Fibroblast of lung (primary cell): ENCODE data around the gene CEBPE. TPM values are rescaled to one million over a fixed set of nuclear protein-coding genes. Genes with fewer than 3 reads are reported as not detected.

Source experiments
- DNase-seq, 2 donors: peaks; one replicate each; pipeline versions ENCODE4 v3.0.0 to v3.0.0-alpha.2; 2010; ENCODE audit warnings: low read depth in 2 of 2
- H2AFZ ChIP-seq: 2 replicates; pipeline ENCODE4 v1.5.1; 2012; ENCODE audit warnings: low read length, control low read depth, inconsistent platforms
- H3K27ac ChIP-seq: 2 replicates; pipeline ENCODE4 v1.5.1; 2011; ENCODE audit warnings: low read length, control low read depth; ENCODE audit not compliant: insufficient read depth
- H3K27me3 ChIP-seq: 2 replicates; pipeline ENCODE4 v1.5.1; 2011; ENCODE audit warnings: mild to moderate bottlenecking, low read length; ENCODE audit not compliant: control insufficient read depth, insufficient read depth
- H3K36me3 ChIP-seq: 2 replicates; pipeline ENCODE4 v1.5.1; 2011; ENCODE audit warnings: low read length; ENCODE audit not compliant: control insufficient read depth, insufficient read depth
- H3K4me1 ChIP-seq: 2 replicates; pipeline ENCODE4 v1.5.1; 2011; ENCODE audit warnings: low read length; ENCODE audit not compliant: control insufficient read depth, insufficient read depth; ENCODE audit errors: extremely low read depth
- H3K4me2 ChIP-seq: 2 replicates; pipeline ENCODE4 v1.5.1; 2011; ENCODE audit warnings: low read length, control low read depth; ENCODE audit not compliant: insufficient read depth; ENCODE audit errors: extremely low read depth
- H3K4me3 ChIP-seq, 4 experiments: fragments of 200-600 bp in 1 of 4; sonication (generic) in 1 of 4; replicated peaks in 1 of 4; 2 replicates each; pipeline ENCODE4 v1.5.1; 2011 to 2016; ENCODE audit warnings: low read length in 4 of 4, low read depth in 3 of 4, mild to moderate bottlenecking in 3 of 4, control low read depth in 2 of 4, inconsistent platforms in 1 of 4, mixed read lengths in 1 of 4; ENCODE audit not compliant: insufficient read depth in 1 of 4; ENCODE audit errors: control extremely low read depth in 1 of 4
- H3K79me2 ChIP-seq: 2 replicates; pipeline ENCODE4 v1.5.1; 2012; ENCODE audit warnings: mild to moderate bottlenecking, low read length, inconsistent platforms; ENCODE audit not compliant: control insufficient read depth, insufficient read depth
- H3K9ac ChIP-seq: 2 replicates; pipeline ENCODE4 v1.5.1; 2011; ENCODE audit warnings: mild to moderate bottlenecking, low read length, control low read depth; ENCODE audit not compliant: insufficient read depth
- H3K9me3 ChIP-seq: 2 replicates; pipeline ENCODE4 v1.5.1; 2012; ENCODE audit warnings: low read depth, low read length; ENCODE audit not compliant: control insufficient read depth, insufficient read depth
- H4K20me1 ChIP-seq: 2 replicates; pipeline ENCODE4 v1.5.1; 2011; ENCODE audit warnings: low read length; ENCODE audit not compliant: control insufficient read depth, insufficient read depth; ENCODE audit errors: extremely low read depth
- EZH2 ChIP-seq: IDR thresholded peaks from 2 replicates; pipeline ENCODE4 v1.5.1; 2012; ENCODE audit warnings: low read length, control low read depth, mild to moderate bottlenecking; ENCODE audit errors: missing control alignments
- polyA plus RNA-seq, 2 donors: library from polyadenylated mRNA; depleted of rRNA in 1 of 2; stranded (reverse) in 1 of 2; unstranded in 1 of 2; fragments of >200 nt; gene quantifications; 2 replicates each; pipeline ENCODE4 v1.2.1, GENCODE V29; 2011 to 2012; ENCODE audit warnings: missing spikeins in 1 of 2
- total RNA-seq: library from RNA; depleted of rRNA; stranded (reverse); fragments of >200 nt; gene quantifications from 2 replicates; pipeline ENCODE4 v1.2.1, GENCODE V29; 2014
- TF ChIP-seq, protein P1 (sequence below), 2 donors: IDR thresholded peaks in 1 of 2; conservative IDR thresholded peaks in 1 of 2; 1 replicate in 1 of 2; 2 replicates in 1 of 2; pipeline ENCODE4 v1.5.1; 2011 to 2012; ENCODE audit warnings: low read length in 2 of 2, control low read depth in 1 of 2, inconsistent platforms in 1 of 2, low read depth in 1 of 2, mild to moderate bottlenecking in 1 of 2

CEBPE gene
- total and polyA plus RNA-seq, 2 donors (not counting 1 experiment from before 2014, with no cell fraction given): not detected

DNA sequence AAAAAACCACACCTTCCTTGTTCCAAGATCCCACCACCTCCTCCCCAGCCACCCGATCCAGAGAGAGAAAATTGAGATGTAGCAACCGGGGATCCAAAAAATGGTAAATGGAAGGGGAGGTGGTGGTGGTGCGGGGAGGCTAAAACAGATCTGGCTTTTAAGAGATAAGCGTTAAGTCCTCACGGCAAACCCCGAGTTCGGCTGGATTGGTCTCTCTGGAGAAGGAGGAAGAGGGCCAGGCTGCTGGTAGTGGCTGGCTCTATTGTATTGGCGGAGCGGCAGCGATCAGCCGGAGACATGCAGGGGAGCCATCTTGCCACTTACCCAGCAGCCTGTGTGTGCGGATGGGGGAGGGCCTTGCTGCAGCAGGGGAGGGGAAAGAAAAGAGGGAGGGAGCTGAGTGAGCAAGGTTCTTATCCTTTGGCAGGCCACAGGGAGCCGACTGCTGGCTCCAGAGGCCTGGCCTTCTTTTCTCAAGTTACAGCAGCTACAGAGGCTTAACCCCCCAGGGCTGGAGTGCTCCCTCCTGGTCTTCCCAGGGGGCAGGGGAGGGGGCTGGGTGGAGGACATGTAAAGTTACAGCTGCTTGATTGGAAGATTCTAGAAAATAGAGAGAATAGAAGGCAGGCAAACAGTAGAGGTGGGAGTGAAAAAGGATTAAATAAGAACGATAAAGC, 47.7 kb downstream of the CEBPE start:
- Histone ChIP-seq H3K4me2 (peak overlapping the region; percentile 94), H3K4me1 (peaks cover 20% of the 10 kb centered on the region), H3K9ac (peak overlapping the region; percentile 76), H3K27ac (peak overlapping the region; percentile 83), H3K27me3 (no peaks in the 10 kb centered on the region), H4K20me1 (no peaks in the 10 kb centered on the region), H3K36me3 (peaks cover 24% of the 10 kb centered on the region), H3K9me3 (no peaks in the 10 kb centered on the region), H3K4me3 (peak overlapping the region; percentile 68 to 98 (median 88)), H3K79me2 (peaks cover 49% of the 10 kb centered on the region), H2AFZ (no peak overlapping the region)
- peak; percentile 95 to 96 for DNase-seq
- no peak for TF ChIP-seq EZH2
- TF ChIP-seq, protein P1, sequence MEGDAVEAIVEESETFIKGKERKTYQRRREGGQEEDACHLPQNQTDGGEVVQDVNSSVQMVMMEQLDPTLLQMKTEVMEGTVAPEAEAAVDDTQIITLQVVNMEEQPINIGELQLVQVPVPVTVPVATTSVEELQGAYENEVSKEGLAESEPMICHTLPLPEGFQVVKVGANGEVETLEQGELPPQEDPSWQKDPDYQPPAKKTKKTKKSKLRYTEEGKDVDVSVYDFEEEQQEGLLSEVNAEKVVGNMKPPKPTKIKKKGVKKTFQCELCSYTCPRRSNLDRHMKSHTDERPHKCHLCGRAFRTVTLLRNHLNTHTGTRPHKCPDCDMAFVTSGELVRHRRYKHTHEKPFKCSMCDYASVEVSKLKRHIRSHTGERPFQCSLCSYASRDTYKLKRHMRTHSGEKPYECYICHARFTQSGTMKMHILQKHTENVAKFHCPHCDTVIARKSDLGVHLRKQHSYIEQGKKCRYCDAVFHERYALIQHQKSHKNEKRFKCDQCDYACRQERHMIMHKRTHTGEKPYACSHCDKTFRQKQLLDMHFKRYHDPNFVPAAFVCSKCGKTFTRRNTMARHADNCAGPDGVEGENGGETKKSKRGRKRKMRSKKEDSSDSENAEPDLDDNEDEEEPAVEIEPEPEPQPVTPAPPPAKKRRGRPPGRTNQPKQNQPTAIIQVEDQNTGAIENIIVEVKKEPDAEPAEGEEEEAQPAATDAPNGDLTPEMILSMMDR (conservative IDR thresholded peaks at IDR 0.05 in 1 of 2, IDR thresholded peaks at IDR 0.05 in 1 of 2; ENCODE audit: low read depth in 1 of 2, low read length in 2 of 2): no peak

DNA sequence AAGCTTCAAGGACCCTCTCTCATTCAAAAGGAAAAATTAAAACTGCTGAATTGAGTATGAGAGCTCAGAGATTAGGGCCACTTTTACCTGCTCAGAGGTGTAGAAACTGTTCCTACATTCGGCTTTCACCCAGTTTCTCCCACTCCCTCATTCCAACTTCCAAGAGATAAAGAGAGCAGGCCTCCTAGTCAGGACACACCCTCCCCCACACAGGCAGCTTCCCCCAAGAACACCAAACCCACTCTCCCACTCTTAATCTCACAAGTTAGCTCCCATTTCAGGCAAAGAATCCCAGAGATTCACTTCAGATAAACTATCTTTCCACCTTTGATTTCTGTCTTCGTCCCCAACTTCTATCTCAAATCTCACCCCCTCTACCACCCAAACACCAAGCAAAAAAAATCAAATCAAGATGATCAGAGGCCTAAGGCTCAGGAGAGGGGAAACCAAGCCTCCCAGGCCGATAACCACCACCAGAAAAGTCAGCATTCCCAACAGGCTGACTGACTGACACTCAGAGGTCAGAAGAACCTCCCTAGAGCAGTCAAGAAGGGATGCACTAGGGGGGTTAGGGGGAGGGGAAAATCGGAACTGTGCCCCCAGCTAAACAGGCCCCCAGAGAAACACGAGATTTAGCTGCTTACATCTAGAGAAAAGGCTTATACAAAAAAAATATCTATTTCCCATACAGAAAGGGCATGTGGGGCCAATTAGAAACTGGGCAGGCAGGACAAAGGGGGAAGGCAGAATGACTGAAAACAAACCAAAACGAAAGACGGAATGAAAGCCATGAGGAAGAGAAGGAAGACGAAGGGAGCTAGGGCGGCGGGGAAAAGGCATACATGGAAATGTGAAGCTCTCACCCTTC, 48.6 kb downstream of the CEBPE start:
- Histone ChIP-seq H4K20me1 (no peaks in the 10 kb centered on the region), H3K27ac (peak overlapping the region; percentile 83), H3K4me2 (peak overlapping the region; percentile 94), H3K9ac (peak overlapping the region; percentile 76), H3K9me3 (no peaks in the 10 kb centered on the region), H3K36me3 (peaks cover 24% of the 10 kb centered on the region), H3K4me3 (peak overlapping the region; percentile 68 to 98 (median 88)), H3K27me3 (no peaks in the 10 kb centered on the region), H2AFZ (no peak overlapping the region), H3K4me1 (peaks cover 20% of the 10 kb centered on the region), H3K79me2 (peaks cover 54% of the 10 kb centered on the region)
- no peak for TF ChIP-seq EZH2
- TF ChIP-seq, protein P1 (conservative IDR thresholded peaks at IDR 0.05 in 1 of 2, IDR thresholded peaks at IDR 0.05 in 1 of 2; ENCODE audit: low read depth in 1 of 2, low read length in 2 of 2): no peak
- no peak for DNase-seq

DNA sequence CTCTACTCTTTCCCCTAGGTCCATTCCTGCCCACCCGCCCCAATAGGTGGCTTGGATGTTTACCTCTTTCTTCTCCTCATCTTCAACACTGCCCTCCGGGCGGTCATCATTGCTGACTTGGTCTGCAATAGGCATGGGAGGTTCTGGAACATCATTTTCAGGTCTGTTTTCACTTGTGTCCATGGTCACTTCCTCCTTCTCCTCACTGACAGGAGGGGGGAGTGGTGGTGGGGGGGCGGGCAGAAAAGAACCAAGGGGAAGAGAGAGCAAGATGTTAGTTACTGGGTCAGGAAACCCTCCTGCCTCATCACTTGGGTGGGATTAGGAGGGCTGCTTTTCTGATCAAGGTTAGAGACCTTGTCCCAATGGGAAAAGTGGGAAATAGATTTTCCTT, 49.6 kb downstream of the CEBPE start:
- no peaks in the 10 kb centered on the region for H3K9me3 ChIP-seq
- H3K79me2 ChIP-seq: peaks cover 54% of the 10 kb centered on the region
- no peak for TF ChIP-seq EZH2
- TF ChIP-seq, protein P1 (conservative IDR thresholded peaks at IDR 0.05 in 1 of 2, IDR thresholded peaks at IDR 0.05 in 1 of 2; ENCODE audit: low read depth in 1 of 2, low read length in 2 of 2): no peak
- no peak overlapping the region for H3K9ac ChIP-seq
- H2AFZ ChIP-seq: no peak overlapping the region
- no peak for DNase-seq
- peak overlapping the region; percentile 24 for H3K27ac ChIP-seq
- peaks cover 20% of the 10 kb centered on the region for H3K4me1 ChIP-seq
- H3K4me3 ChIP-seq: peak overlapping the region in 2 of 4 experiments; percentile 43 to 45
- peaks cover 20% of the 10 kb centered on the region for H3K36me3 ChIP-seq
- H4K20me1 ChIP-seq: no peaks in the 10 kb centered on the region
- H3K4me2 ChIP-seq: peak overlapping the region; percentile 44
- no peaks in the 10 kb centered on the region for H3K27me3 ChIP-seq
